ENCODE data around the gene VRTN. TPM values are rescaled to one million over a fixed set of nuclear protein-coding genes. Genes with fewer than 3 reads are reported as not detected.

The VRTN gene
- total and polyA plus RNA-seq, 2 of the 13 experiments (the other 11 are each of a cell fraction or from before 2014, with no cell fraction given) = not detected

DNA sequence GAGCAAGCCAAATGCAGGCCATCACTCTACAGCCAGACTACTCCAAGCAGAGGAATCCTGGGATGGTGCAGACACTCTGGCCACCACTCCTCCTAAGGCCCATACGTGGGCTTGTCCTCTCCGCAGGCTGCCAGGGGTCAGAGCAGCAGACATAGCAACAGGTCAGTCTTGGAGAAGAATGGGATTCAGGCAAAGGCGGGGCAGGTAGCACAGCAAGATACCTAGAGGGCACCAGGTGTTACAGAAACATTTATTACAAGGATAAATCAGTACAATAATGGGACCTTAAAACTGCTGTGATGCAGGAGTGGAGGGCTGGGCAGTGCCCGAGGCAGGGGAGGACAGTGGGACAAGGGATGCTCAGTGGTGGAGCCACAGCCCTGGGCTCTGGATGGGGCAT lies 57.4 kb downstream of the VRTN start:
- no peak overlapping the region for H3K4me3 ChIP-seq (replicated peaks in 1 of 3; ENCODE audit: insufficient read depth in 1 of 3, low read depth in 2 of 3, low read length in 3 of 3)
- WGBS (ENCODE audit: low lambda C conversion rate) = 13% methylated on average over 4 of the region's 4 CpGs
- in situ Hi-C loops (cut with HindIII; ENCODE audit: extremely low pct_ligation_motif_present, low pct_unique_long_range_greater_than_20kb) = no loop called here

DNA sequence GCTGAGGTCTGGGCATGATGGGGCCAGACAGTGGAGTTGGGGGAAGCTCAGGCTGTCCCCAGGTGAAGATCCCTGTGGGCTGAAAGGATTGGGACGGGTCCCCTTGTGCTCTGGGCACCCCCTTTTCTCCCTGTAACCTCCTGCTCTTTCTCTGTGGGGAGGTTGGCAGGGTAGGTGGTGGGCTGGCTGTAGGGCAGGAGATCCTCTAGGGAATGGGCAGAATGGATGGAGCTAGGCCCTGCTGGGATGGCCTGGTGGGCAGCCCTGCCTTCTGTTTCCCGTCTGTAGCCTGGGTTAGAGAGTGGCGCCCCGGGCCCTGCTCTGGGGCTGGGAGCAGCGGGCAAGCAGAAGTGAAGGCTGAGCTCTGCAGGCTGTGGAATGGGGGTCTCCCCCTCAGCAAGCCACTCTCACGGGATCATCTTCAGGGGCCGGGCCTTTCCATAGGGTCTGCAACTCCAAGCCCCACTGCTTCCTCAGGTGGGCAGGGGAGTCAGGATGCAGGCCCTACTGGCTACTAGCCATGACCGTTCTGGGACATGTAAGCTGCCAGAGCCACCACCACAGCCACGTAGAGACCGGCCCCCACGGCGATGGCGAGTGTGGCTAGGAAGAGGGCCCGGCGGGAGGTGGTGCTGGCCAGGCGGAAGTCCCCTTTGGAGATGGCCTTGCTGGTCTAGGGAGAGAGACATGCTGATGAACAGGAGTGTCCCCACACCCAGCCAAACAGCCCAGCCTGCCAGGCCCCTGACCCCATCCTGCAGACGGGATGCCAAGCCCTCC lies 58.9 kb downstream of the VRTN start:
- no peak overlapping the region for H3K4me2 ChIP-seq (ENCODE audit: low read depth, low read length)
- no peak for DNase-seq (ENCODE audit: low spot score)
- no peaks in the 10 kb centered on the region for H3K36me3 ChIP-seq (replicated peaks in 1 of 2; ENCODE audit: control insufficient read depth in 1 of 2, insufficient read depth in 2 of 2, low read length in 2 of 2)
- ChIA-PET POLR2A (no interaction called here), CTCF (ENCODE audit: low intra/inter-chr PET ratio, low total read pairs) (no interaction called here)
- FAIRE-seq = no peak
- H3K4me3 ChIP-seq (replicated peaks in 1 of 3; ENCODE audit: insufficient read depth in 1 of 3, low read depth in 2 of 3, low read length in 3 of 3) = no peak overlapping the region
- WGBS (ENCODE audit: low lambda C conversion rate) = 14% methylated on average over 3 of the region's 17 CpGs
- no peaks in the 10 kb centered on the region for H4K20me1 ChIP-seq (ENCODE audit: insufficient read depth, low read length)
- ATAC-seq = no peak
- no peak overlapping the region for H2AFZ ChIP-seq (ENCODE audit: low read length)
- no peaks in the 10 kb centered on the region for H3K4me1 ChIP-seq (ENCODE audit: insufficient read depth, low read length)
- peaks cover 4 to 23% of the 10 kb centered on the region in 2 experiments; a peak in 3 of 5 replicates for H3K27me3 ChIP-seq (ENCODE audit: control insufficient read depth in 1 of 2, insufficient read depth in 2 of 2, low read length in 2 of 2)
- intact Hi-C loops (cut with micrococcal nuclease; ENCODE audit: unreplicated experiment) (no loop called here), in situ Hi-C loops (cut with HindIII; ENCODE audit: extremely low pct_ligation_motif_present, low pct_unique_long_range_greater_than_20kb) (no loop called here)
- H3K79me2 ChIP-seq (ENCODE audit: insufficient read depth, low read length) = no peaks in the 10 kb centered on the region
- no TSS peak for BruUV-seq (replicated peaks)
- no peaks in the 10 kb centered on the region for H3K9me3 ChIP-seq (ENCODE audit: low read length)
- H3K9ac ChIP-seq (ENCODE audit: insufficient read depth, low read depth, low read length) = no peak overlapping the region
- H3K27ac ChIP-seq (ENCODE audit: extremely low read length, insufficient read depth, low read length) = no peak overlapping the region
- TF ChIP-seq, protein P1, sequence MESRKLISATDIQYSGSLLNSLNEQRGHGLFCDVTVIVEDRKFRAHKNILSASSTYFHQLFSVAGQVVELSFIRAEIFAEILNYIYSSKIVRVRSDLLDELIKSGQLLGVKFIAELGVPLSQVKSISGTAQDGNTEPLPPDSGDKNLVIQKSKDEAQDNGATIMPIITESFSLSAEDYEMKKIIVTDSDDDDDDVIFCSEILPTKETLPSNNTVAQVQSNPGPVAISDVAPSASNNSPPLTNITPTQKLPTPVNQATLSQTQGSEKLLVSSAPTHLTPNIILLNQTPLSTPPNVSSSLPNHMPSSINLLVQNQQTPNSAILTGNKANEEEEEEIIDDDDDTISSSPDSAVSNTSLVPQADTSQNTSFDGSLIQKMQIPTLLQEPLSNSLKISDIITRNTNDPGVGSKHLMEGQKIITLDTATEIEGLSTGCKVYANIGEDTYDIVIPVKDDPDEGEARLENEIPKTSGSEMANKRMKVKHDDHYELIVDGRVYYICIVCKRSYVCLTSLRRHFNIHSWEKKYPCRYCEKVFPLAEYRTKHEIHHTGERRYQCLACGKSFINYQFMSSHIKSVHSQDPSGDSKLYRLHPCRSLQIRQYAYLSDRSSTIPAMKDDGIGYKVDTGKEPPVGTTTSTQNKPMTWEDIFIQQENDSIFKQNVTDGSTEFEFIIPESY (CRISPR knock-in tag; IDR thresholded peaks at IDR 0.05) = no peak
- TF ChIP-seq, protein P2, sequence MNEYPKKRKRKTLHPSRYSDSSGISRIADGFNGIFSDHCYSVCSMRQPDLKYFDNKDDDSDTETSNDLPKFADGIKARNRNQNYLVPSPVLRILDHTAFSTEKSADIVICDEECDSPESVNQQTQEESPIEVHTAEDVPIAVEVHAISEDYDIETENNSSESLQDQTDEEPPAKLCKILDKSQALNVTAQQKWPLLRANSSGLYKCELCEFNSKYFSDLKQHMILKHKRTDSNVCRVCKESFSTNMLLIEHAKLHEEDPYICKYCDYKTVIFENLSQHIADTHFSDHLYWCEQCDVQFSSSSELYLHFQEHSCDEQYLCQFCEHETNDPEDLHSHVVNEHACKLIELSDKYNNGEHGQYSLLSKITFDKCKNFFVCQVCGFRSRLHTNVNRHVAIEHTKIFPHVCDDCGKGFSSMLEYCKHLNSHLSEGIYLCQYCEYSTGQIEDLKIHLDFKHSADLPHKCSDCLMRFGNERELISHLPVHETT (CRISPR knock-in tag; conservative IDR thresholded peaks at IDR 0.05) = no peak
- no peak for TF ChIP-seq CENPT (CRISPR knock-in tag; IDR thresholded peaks at IDR 0.05; ENCODE audit: low read depth)
- TF ChIP-seq ZNF737 (CRISPR knock-in tag; IDR thresholded peaks at IDR 0.05; ENCODE audit: borderline replicate concordance) = no peak
- TF ChIP-seq EZH2 (conservative IDR thresholded peaks at IDR 0.05; ENCODE audit: low read depth, low read length) = no peak
- TF ChIP-seq, protein P3, sequence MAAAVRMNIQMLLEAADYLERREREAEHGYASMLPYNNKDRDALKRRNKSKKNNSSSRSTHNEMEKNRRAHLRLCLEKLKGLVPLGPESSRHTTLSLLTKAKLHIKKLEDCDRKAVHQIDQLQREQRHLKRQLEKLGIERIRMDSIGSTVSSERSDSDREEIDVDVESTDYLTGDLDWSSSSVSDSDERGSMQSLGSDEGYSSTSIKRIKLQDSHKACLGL (CRISPR knock-in tag; IDR thresholded peaks at IDR 0.05) = no peak
- no peak for TF ChIP-seq TEAD2 (CRISPR knock-in tag; IDR thresholded peaks at IDR 0.05)
- TF ChIP-seq MTF1 (CRISPR knock-in tag; IDR thresholded peaks at IDR 0.05) = no peak
- TF ChIP-seq, protein P4, sequence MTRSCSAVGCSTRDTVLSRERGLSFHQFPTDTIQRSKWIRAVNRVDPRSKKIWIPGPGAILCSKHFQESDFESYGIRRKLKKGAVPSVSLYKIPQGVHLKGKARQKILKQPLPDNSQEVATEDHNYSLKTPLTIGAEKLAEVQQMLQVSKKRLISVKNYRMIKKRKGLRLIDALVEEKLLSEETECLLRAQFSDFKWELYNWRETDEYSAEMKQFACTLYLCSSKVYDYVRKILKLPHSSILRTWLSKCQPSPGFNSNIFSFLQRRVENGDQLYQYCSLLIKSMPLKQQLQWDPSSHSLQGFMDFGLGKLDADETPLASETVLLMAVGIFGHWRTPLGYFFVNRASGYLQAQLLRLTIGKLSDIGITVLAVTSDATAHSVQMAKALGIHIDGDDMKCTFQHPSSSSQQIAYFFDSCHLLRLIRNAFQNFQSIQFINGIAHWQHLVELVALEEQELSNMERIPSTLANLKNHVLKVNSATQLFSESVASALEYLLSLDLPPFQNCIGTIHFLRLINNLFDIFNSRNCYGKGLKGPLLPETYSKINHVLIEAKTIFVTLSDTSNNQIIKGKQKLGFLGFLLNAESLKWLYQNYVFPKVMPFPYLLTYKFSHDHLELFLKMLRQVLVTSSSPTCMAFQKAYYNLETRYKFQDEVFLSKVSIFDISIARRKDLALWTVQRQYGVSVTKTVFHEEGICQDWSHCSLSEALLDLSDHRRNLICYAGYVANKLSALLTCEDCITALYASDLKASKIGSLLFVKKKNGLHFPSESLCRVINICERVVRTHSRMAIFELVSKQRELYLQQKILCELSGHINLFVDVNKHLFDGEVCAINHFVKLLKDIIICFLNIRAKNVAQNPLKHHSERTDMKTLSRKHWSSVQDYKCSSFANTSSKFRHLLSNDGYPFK (CRISPR knock-in tag; IDR thresholded peaks at IDR 0.05; ENCODE audit: borderline replicate concordance) = no peak

More for the DNA sequence above, 57.4 kb downstream of the VRTN start:
- peaks cover 4 to 21% of the 10 kb centered on the region in 2 experiments for H3K27me3 ChIP-seq (ENCODE audit: control insufficient read depth in 1 of 2, insufficient read depth in 2 of 2, low read length in 2 of 2)
- ChIA-PET POLR2A (no interaction called here), CTCF (ENCODE audit: low intra/inter-chr PET ratio, low total read pairs) (no interaction called here)
- no peak for DNase-seq (ENCODE audit: low spot score)
- no peak overlapping the region for H3K9ac ChIP-seq (ENCODE audit: insufficient read depth, low read depth, low read length)
- intact Hi-C loops (cut with micrococcal nuclease; ENCODE audit: unreplicated experiment) = no loop called here
- H3K36me3 ChIP-seq (replicated peaks in 1 of 2; ENCODE audit: control insufficient read depth in 1 of 2, insufficient read depth in 2 of 2, low read length in 2 of 2) = no peaks in the 10 kb centered on the region
- no peak overlapping the region for H3K27ac ChIP-seq (ENCODE audit: extremely low read length, insufficient read depth, low read length)
- H4K20me1 ChIP-seq (ENCODE audit: insufficient read depth, low read length) = no peaks in the 10 kb centered on the region
- H3K79me2 ChIP-seq (ENCODE audit: insufficient read depth, low read length) = no peaks in the 10 kb centered on the region
- no peak for TF ChIP-seq HNRNPLL (IDR thresholded peaks at IDR 0.05; ENCODE audit: low read depth, low read length, poor library complexity, severe bottlenecking)
- no peak for TF ChIP-seq NONO (IDR thresholded peaks at IDR 0.05)
- no peak for TF ChIP-seq NONO (CRISPR knock-in tag; conservative IDR thresholded peaks at IDR 0.05)
- no peak overlapping the region for H3K4me2 ChIP-seq (ENCODE audit: low read depth, low read length)
- BruUV-seq (replicated peaks) = no TSS peak
- no peak overlapping the region for H2AFZ ChIP-seq (ENCODE audit: low read length)
- no peaks in the 10 kb centered on the region for H3K4me1 ChIP-seq (ENCODE audit: insufficient read depth, low read length)
- no peak for FAIRE-seq
- H3K9me3 ChIP-seq (ENCODE audit: low read length) = no peaks in the 10 kb centered on the region
- no peak for ATAC-seq

Measured in HepG2 (cell line).